ENCODE measurements around the gene PRRT3.

GRCh38 chr3:9903238-9903624, 49.0 kb downstream of the PRRT3 start:
- no peak for TF ChIP-seq CTCF (IDR thresholded peaks at IDR 0.05; ENCODE audit: low read depth, low read length)
- TF ChIP-seq POLR2A (IDR thresholded peaks at IDR 0.05; ENCODE audit: extremely low read depth, insufficient read length) = no peak
- no peak for TF ChIP-seq MAX (IDR thresholded peaks at IDR 0.05; ENCODE audit: low read depth, low read length)
